Fibroblast of villous mesenchyme (primary cell): ENCODE results near the gene FUT8. TPM values are rescaled to one million over a fixed set of nuclear protein-coding genes. Genes with fewer than 3 reads are reported as not detected.
"Not testable (repeated sequence)": the region's sequence is repeated elsewhere in the genome, so short reads cannot be mapped to it uniquely, and the experiment has no call there.

Experiments
- DNase-seq: peaks from one replicate; pipeline ENCODE4 v3.0.0-alpha.2; 2010; ENCODE audit warnings: low read depth
- H3K4me3 ChIP-seq: 2 replicates; pipeline ENCODE4 v1.5.1; 2011; ENCODE audit warnings: low read depth, mild to moderate bottlenecking, low read length
- total RNA-seq: library from RNA; depleted of rRNA; stranded (reverse); fragments of >200 nt; gene quantifications from 2 replicates; pipeline ENCODE4 v1.2.3, GENCODE V29; 2012
- TF ChIP-seq, protein P1 (sequence below): IDR thresholded peaks from 2 replicates; pipeline ENCODE4 v1.5.1; 2012; ENCODE audit warnings: low read depth, mild to moderate bottlenecking, low read length; ENCODE audit not compliant: insufficient read depth

Gene FUT8
- total RNA-seq, 1 donor: 120 TPM

DNA sequence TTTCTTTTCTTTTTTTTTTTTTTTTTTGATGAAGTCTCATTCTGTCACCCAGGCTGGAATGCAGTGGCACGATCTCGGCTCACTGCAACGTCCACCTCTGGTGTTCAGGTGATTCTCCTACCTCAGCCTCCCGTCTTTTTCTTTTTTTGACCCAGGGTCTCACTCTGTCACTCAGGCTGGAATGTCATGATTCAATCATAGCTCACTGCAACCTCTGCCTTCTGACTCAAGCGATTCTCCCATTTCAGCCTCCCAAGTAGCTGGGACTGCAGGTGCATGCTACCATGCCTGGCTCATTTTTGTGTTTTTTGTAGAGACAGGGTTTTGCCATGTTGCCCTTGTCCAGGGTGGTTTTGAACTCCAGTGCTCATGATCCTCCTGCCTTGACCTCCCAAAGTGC, 12.0 kb downstream of the FUT8 start:
- TF ChIP-seq, protein P1, sequence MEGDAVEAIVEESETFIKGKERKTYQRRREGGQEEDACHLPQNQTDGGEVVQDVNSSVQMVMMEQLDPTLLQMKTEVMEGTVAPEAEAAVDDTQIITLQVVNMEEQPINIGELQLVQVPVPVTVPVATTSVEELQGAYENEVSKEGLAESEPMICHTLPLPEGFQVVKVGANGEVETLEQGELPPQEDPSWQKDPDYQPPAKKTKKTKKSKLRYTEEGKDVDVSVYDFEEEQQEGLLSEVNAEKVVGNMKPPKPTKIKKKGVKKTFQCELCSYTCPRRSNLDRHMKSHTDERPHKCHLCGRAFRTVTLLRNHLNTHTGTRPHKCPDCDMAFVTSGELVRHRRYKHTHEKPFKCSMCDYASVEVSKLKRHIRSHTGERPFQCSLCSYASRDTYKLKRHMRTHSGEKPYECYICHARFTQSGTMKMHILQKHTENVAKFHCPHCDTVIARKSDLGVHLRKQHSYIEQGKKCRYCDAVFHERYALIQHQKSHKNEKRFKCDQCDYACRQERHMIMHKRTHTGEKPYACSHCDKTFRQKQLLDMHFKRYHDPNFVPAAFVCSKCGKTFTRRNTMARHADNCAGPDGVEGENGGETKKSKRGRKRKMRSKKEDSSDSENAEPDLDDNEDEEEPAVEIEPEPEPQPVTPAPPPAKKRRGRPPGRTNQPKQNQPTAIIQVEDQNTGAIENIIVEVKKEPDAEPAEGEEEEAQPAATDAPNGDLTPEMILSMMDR: no peak

GRCh38 chr14:65425885-65426284, 13.4 kb downstream of the FUT8 start:
- TF ChIP-seq, protein P1: no peak
- H3K4me3 ChIP-seq: no peak overlapping the region
- no peak for DNase-seq

More for the DNA sequence above, 12.0 kb downstream of the FUT8 start:
- no peak overlapping the region for H3K4me3 ChIP-seq
- no peak for DNase-seq

DNA sequence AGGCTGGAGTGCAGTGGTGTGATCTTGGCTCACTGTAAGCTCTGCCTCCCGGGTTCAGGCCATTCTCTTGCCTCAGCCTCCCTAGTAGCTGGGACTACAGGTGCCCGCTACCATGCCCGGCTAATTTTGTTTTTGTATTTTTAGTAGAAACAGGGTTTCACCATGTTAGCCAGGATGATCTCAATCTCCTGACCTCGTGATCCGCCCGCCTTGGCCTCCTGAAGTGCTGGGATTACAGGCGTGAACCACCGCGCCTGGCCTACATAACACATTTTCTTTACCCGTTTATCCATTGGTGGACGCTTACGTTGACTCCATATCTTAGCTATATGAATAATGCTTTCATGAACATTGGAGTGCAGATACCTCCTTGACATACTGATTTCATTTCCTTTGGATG, 14.4 kb downstream of the FUT8 start:
- DNase-seq, H3K4me3 ChIP-seq: not testable (repeated sequence)

GRCh38 chr14:65428691-65429090, 16.2 kb downstream of the FUT8 start:
- no peak overlapping the region for H3K4me3 ChIP-seq
- DNase-seq: no peak
- TF ChIP-seq, protein P1: no peak

- TF ChIP-seq, protein P1: no peak
- no peak for DNase-seq
- H3K4me3 ChIP-seq: no peak overlapping the region
Observed at GRCh38 chr14:65429757-65430156, 17.2 kb downstream of the FUT8 start.

DNA sequence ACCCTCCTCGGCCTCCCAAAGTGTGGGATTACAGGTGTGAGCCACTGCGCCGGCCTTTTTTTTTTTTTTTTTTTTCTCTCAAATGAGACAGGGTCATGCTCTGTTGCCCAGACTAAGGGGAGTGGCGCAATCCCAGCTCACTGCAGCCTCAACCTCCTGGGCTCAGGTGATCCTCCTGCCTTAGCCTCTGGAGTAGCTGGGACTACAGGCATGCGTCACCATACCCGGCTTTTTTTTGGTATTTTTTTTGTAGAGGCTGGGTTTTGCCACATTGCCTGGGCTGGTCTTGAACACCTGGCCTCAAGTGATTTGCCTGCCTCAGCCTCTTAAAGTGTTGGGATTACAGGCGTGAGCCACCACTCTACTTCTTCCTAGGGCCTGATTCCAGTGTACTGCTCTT, 18.7 kb downstream of the FUT8 start:
- TF ChIP-seq, protein P1: no peak
- DNase-seq: no peak
- no peak overlapping the region for H3K4me3 ChIP-seq

- peak; percentile 39 for DNase-seq
- TF ChIP-seq, protein P1: no peak
- H3K4me3 ChIP-seq: no peak overlapping the region
Observed at GRCh38 chr14:65431951-65432350, 19.4 kb downstream of the FUT8 start.
